ENCODE results near the gene CEP135.

CEP135 gene

GRCh38 chr4:55989766-55990165 lies 41.0 kb downstream of the CEP135 start:
- H3K4me1 Mint-ChIP-seq: peaks cover 10% of the 10 kb centered on the region
- H3K4me3 Mint-ChIP-seq: no peak overlapping the region
- ATAC-seq (replicated peaks; ENCODE audit: extremely low read depth, poor library complexity, severe bottlenecking) (no peak), DNase-seq (ENCODE audit: low spot score in 2 of 2) (no peak)
- H3K27ac Mint-ChIP-seq (ENCODE audit: low read depth): no peak overlapping the region
- H3K27me3 Mint-ChIP-seq: no peaks in the 10 kb centered on the region
- H3K9me3 Mint-ChIP-seq: no peaks in the 10 kb centered on the region
- H3K36me3 Mint-ChIP-seq (ENCODE audit: insufficient read depth): peaks cover 23% of the 10 kb centered on the region

- peaks cover 27% of the 10 kb centered on the region for H3K36me3 Mint-ChIP-seq (ENCODE audit: insufficient read depth)
- peak overlapping the region; percentile 22 for H3K27ac Mint-ChIP-seq (ENCODE audit: low read depth)
- DNase-seq (ENCODE audit: low spot score in 2 of 2) (no peak), ATAC-seq (replicated peaks; ENCODE audit: extremely low read depth, poor library complexity, severe bottlenecking) (no peak)
- no peaks in the 10 kb centered on the region for H3K27me3 Mint-ChIP-seq
- H3K4me3 Mint-ChIP-seq: no peak overlapping the region
- peaks cover 10% of the 10 kb centered on the region for H3K4me1 Mint-ChIP-seq
- no peaks in the 10 kb centered on the region for H3K9me3 Mint-ChIP-seq
These were observed 45.4 kb downstream of the CEP135 start for GRCh38 chr4:55993994-55994663.

GRCh38 chr4:55996646-55997045 lies 47.9 kb downstream of the CEP135 start:
- no peaks in the 10 kb centered on the region for H3K27me3 Mint-ChIP-seq
- ATAC-seq (replicated peaks; ENCODE audit: extremely low read depth, poor library complexity, severe bottlenecking): no peak
- no peak overlapping the region for H3K27ac Mint-ChIP-seq (ENCODE audit: low read depth)

GRCh38 chr4:56003606-56004005 lies 54.9 kb downstream of the CEP135 start:
- no peaks in the 10 kb centered on the region for H3K9me3 Mint-ChIP-seq
- no peaks in the 10 kb centered on the region for H3K27me3 Mint-ChIP-seq
- H3K27ac Mint-ChIP-seq (ENCODE audit: low read depth): no peak overlapping the region
- H3K4me1 Mint-ChIP-seq: peaks cover 8% of the 10 kb centered on the region
- peaks cover 37% of the 10 kb centered on the region for H3K36me3 Mint-ChIP-seq (ENCODE audit: insufficient read depth)
- no peak overlapping the region for H3K4me3 Mint-ChIP-seq
- ATAC-seq (replicated peaks; ENCODE audit: extremely low read depth, poor library complexity, severe bottlenecking): no peak
- no peak for DNase-seq (ENCODE audit: low spot score in 2 of 2)

More at GRCh38 chr4:55996646-55997045, 47.9 kb downstream of the CEP135 start:
- H3K4me3 Mint-ChIP-seq: no peak overlapping the region
- DNase-seq (ENCODE audit: low spot score in 2 of 2): no peak
- no peaks in the 10 kb centered on the region for H3K9me3 Mint-ChIP-seq
- peaks cover 10% of the 10 kb centered on the region for H3K4me1 Mint-ChIP-seq
- H3K36me3 Mint-ChIP-seq (ENCODE audit: insufficient read depth): peaks cover 37% of the 10 kb centered on the region

GRCh38 chr4:56004235-56004634 lies 55.5 kb downstream of the CEP135 start:
- ATAC-seq (replicated peaks; ENCODE audit: extremely low read depth, poor library complexity, severe bottlenecking): no peak
- no peak for DNase-seq (ENCODE audit: low spot score in 2 of 2)
- peaks cover 34% of the 10 kb centered on the region for H3K36me3 Mint-ChIP-seq (ENCODE audit: insufficient read depth)
- no peak overlapping the region for H3K27ac Mint-ChIP-seq (ENCODE audit: low read depth)
- H3K9me3 Mint-ChIP-seq: no peaks in the 10 kb centered on the region
- no peaks in the 10 kb centered on the region for H3K27me3 Mint-ChIP-seq
- peaks cover 8% of the 10 kb centered on the region for H3K4me1 Mint-ChIP-seq
- H3K4me3 Mint-ChIP-seq: no peak overlapping the region

GRCh38 chr4:56007154-56007553 lies 58.4 kb downstream of the CEP135 start:
- Mint-ChIP-seq H3K27ac (ENCODE audit: low read depth) (no peak overlapping the region), H3K9me3 (no peaks in the 10 kb centered on the region), H3K4me3 (no peak overlapping the region), H3K36me3 (ENCODE audit: insufficient read depth) (peaks cover 40% of the 10 kb centered on the region), H3K4me1 (peaks cover 8% of the 10 kb centered on the region), H3K27me3 (no peaks in the 10 kb centered on the region)
- ATAC-seq (replicated peaks; ENCODE audit: extremely low read depth, poor library complexity, severe bottlenecking) (no peak), DNase-seq (ENCODE audit: low spot score in 2 of 2) (no peak)

- no peak for ATAC-seq (replicated peaks; ENCODE audit: extremely low read depth, poor library complexity, severe bottlenecking)
These were observed 59.5 kb downstream of the CEP135 start for GRCh38 chr4:56008206-56008605.

GRCh38 chr4:56026596-56026995 lies 77.9 kb downstream of the CEP135 start:
- H3K36me3 Mint-ChIP-seq (ENCODE audit: insufficient read depth): peaks cover 28% of the 10 kb centered on the region
- no peak for ATAC-seq (replicated peaks; ENCODE audit: extremely low read depth, poor library complexity, severe bottlenecking)
- DNase-seq (ENCODE audit: low spot score in 2 of 2): no peak
- no peak overlapping the region for H3K27ac Mint-ChIP-seq (ENCODE audit: low read depth)
- H3K4me3 Mint-ChIP-seq: no peak overlapping the region
- no peaks in the 10 kb centered on the region for H3K9me3 Mint-ChIP-seq
- H3K4me1 Mint-ChIP-seq: no peaks in the 10 kb centered on the region
- no peaks in the 10 kb centered on the region for H3K27me3 Mint-ChIP-seq

More at GRCh38 chr4:56008206-56008605, 59.5 kb downstream of the CEP135 start:
- peaks cover 49% of the 10 kb centered on the region for H3K36me3 Mint-ChIP-seq (ENCODE audit: insufficient read depth)
- no peak overlapping the region for H3K27ac Mint-ChIP-seq (ENCODE audit: low read depth)
- H3K27me3 Mint-ChIP-seq: no peaks in the 10 kb centered on the region
- no peak for DNase-seq (ENCODE audit: low spot score in 2 of 2)
- H3K4me1 Mint-ChIP-seq: peaks cover 8% of the 10 kb centered on the region
- H3K4me3 Mint-ChIP-seq: no peak overlapping the region
- no peaks in the 10 kb centered on the region for H3K9me3 Mint-ChIP-seq

GRCh38 chr4:56028165-56028564 lies 79.4 kb downstream of the CEP135 start:
- ATAC-seq (replicated peaks; ENCODE audit: extremely low read depth, poor library complexity, severe bottlenecking) (no peak), DNase-seq (ENCODE audit: low spot score in 2 of 2) (no peak)
- H3K4me1 Mint-ChIP-seq: no peaks in the 10 kb centered on the region
- no peak overlapping the region for H3K27ac Mint-ChIP-seq (ENCODE audit: low read depth)
- no peaks in the 10 kb centered on the region for H3K9me3 Mint-ChIP-seq
- no peaks in the 10 kb centered on the region for H3K27me3 Mint-ChIP-seq
- H3K4me3 Mint-ChIP-seq: no peak overlapping the region
- peaks cover 28% of the 10 kb centered on the region for H3K36me3 Mint-ChIP-seq (ENCODE audit: insufficient read depth)

GRCh38 chr4:56038487-56039162 lies 89.9 kb downstream of the CEP135 start:
- H3K4me3 Mint-ChIP-seq: no peak overlapping the region
- H3K27me3 Mint-ChIP-seq: peaks cover 29% of the 10 kb centered on the region
- H3K4me1 Mint-ChIP-seq: no peaks in the 10 kb centered on the region
- H3K36me3 Mint-ChIP-seq (ENCODE audit: insufficient read depth): no peaks in the 10 kb centered on the region
- no peak for ATAC-seq (replicated peaks; ENCODE audit: extremely low read depth, poor library complexity, severe bottlenecking)
- no peaks in the 10 kb centered on the region for H3K9me3 Mint-ChIP-seq
- no peak overlapping the region for H3K27ac Mint-ChIP-seq (ENCODE audit: low read depth)
- no peak for DNase-seq (ENCODE audit: low spot score in 2 of 2)

GRCh38 chr4:56040842-56041241 lies 92.1 kb downstream of the CEP135 start:
- ATAC-seq (replicated peaks; ENCODE audit: extremely low read depth, poor library complexity, severe bottlenecking): no peak
- H3K27ac Mint-ChIP-seq (ENCODE audit: low read depth): no peak overlapping the region
- H3K36me3 Mint-ChIP-seq (ENCODE audit: insufficient read depth): no peaks in the 10 kb centered on the region
- no peaks in the 10 kb centered on the region for H3K4me1 Mint-ChIP-seq
- no peak for DNase-seq (ENCODE audit: low spot score in 2 of 2)
- H3K4me3 Mint-ChIP-seq: no peak overlapping the region
- no peaks in the 10 kb centered on the region for H3K9me3 Mint-ChIP-seq
- H3K27me3 Mint-ChIP-seq: peaks cover 40% of the 10 kb centered on the region

- H3K9me3 Mint-ChIP-seq: no peaks in the 10 kb centered on the region
- H3K4me3 Mint-ChIP-seq: no peak overlapping the region
- DNase-seq (ENCODE audit: low spot score in 2 of 2): no peak
- ATAC-seq (replicated peaks; ENCODE audit: extremely low read depth, poor library complexity, severe bottlenecking): no peak
- H3K4me1 Mint-ChIP-seq: no peaks in the 10 kb centered on the region
- no peak overlapping the region for H3K27ac Mint-ChIP-seq (ENCODE audit: low read depth)
- H3K27me3 Mint-ChIP-seq: peaks cover 54% of the 10 kb centered on the region
- no peaks in the 10 kb centered on the region for H3K36me3 Mint-ChIP-seq (ENCODE audit: insufficient read depth)
These were observed 93.5 kb downstream of the CEP135 start for GRCh38 chr4:56042225-56042624.

GRCh38 chr4:56048383-56048701 lies 99.6 kb downstream of the CEP135 start:
- peaks cover 68% of the 10 kb centered on the region for H3K27me3 Mint-ChIP-seq
- peaks cover 1% of the 10 kb centered on the region for H3K36me3 Mint-ChIP-seq (ENCODE audit: insufficient read depth)
- peak overlapping the region; percentile 60 for H3K4me3 Mint-ChIP-seq
- H3K9me3 Mint-ChIP-seq: no peaks in the 10 kb centered on the region
- DNase-seq (ENCODE audit: low spot score in 2 of 2) (no peak), ATAC-seq (replicated peaks; ENCODE audit: extremely low read depth, poor library complexity, severe bottlenecking) (no peak)
- H3K4me1 Mint-ChIP-seq: peaks cover 9% of the 10 kb centered on the region
- no peak overlapping the region for H3K27ac Mint-ChIP-seq (ENCODE audit: low read depth)

Measured in central memory CD8-positive, alpha-beta T cell (primary cell).